Measurements from ENCODE around the gene GNAL. TPM values are rescaled to one million over a fixed set of nuclear protein-coding genes. Genes with fewer than 3 reads are reported as not detected.
A peak's percentile ranks its signal among the peaks of the same experiment; 100 is the strongest.

GNAL gene
- polyA plus RNA-seq, 1 experiment: 0.21 TPM

GRCh38 chr18:11741505-11742145 is 52.6 kb downstream of the GNAL start:
- Histone ChIP-seq H3K36me3 (ENCODE audit: control insufficient read depth, insufficient read depth, low read length) (no peaks in the 10 kb centered on the region), H3K4me3 (ENCODE audit: low read depth, low read length) (no peak overlapping the region), H3K27me3 (ENCODE audit: control insufficient read depth, insufficient read depth, low read length) (peaks cover 3% of the 10 kb centered on the region; the same call in 1 of the 2 replicates)
- peak; percentile 36; the same call in 1 of the 2 replicates for TF ChIP-seq CTCF (IDR thresholded peaks at IDR 0.05; ENCODE audit: insufficient read depth, low read depth, low read length)
- ChIA-PET CTCF (interaction anchor here (0.7 to 1.5 kb wide), 3 partner anchors 8 to 86 kb away, joined by 3 read pairs; no protein-coding TSS in a partner anchor), POLR2A (no interaction called here)
- no peak for DNase-seq (ENCODE audit: low read depth)

- TF ChIP-seq CTCF (IDR thresholded peaks at IDR 0.05; ENCODE audit: insufficient read depth, low read depth, low read length): no peak
- no peak for DNase-seq (ENCODE audit: low read depth)
- CTCF ChIA-PET: interaction anchor here (3.6 kb wide), 1 partner anchor 12 kb away, joined by 15 read pairs; no protein-coding TSS in a partner anchor
- no peaks in the 10 kb centered on the region for H3K36me3 ChIP-seq (ENCODE audit: control insufficient read depth, insufficient read depth, low read length)
- peaks cover 4% of the 10 kb centered on the region for H3K27me3 ChIP-seq (ENCODE audit: control insufficient read depth, insufficient read depth, low read length)
- no peak overlapping the region for H3K4me3 ChIP-seq (ENCODE audit: low read depth, low read length)
- POLR2A ChIA-PET: interaction anchor here (0.5 to 0.6 kb wide), 2 partner anchors 150 to 373 kb away, joined by 3 to 6 read pairs; no protein-coding TSS in a partner anchor
Observed at GRCh38 chr18:11745521-11745920, 56.5 kb downstream of the GNAL start.

GRCh38 chr18:11747286-11747685 is 58.2 kb downstream of the GNAL start:
- peaks cover 17% of the 10 kb centered on the region for H3K27me3 ChIP-seq (ENCODE audit: control insufficient read depth, insufficient read depth, low read length)
- DNase-seq (ENCODE audit: low read depth): no peak
- no peaks in the 10 kb centered on the region for H3K36me3 ChIP-seq (ENCODE audit: control insufficient read depth, insufficient read depth, low read length)
- TF ChIP-seq CTCF (IDR thresholded peaks at IDR 0.05; ENCODE audit: insufficient read depth, low read depth, low read length): no peak
- POLR2A ChIA-PET: no interaction called here
- no peak overlapping the region for H3K4me3 ChIP-seq (ENCODE audit: low read depth, low read length)
- CTCF ChIA-PET: no interaction called here

GRCh38 chr18:11747731-11748130 is 58.7 kb downstream of the GNAL start:
- no peak for TF ChIP-seq CTCF (IDR thresholded peaks at IDR 0.05; ENCODE audit: insufficient read depth, low read depth, low read length)
- peaks cover 20% of the 10 kb centered on the region for H3K27me3 ChIP-seq (ENCODE audit: control insufficient read depth, insufficient read depth, low read length)
- POLR2A ChIA-PET: no interaction called here

GRCh38 chr18:11749305-11749704 is 60.2 kb downstream of the GNAL start:
- DNase-seq (ENCODE audit: low read depth): no peak
- Histone ChIP-seq H3K36me3 (ENCODE audit: control insufficient read depth, insufficient read depth, low read length) (no peaks in the 10 kb centered on the region), H3K27me3 (ENCODE audit: control insufficient read depth, insufficient read depth, low read length) (peaks cover 18% of the 10 kb centered on the region), H3K4me3 (ENCODE audit: low read depth, low read length) (no peak overlapping the region)
- TF ChIP-seq CTCF (IDR thresholded peaks at IDR 0.05; ENCODE audit: insufficient read depth, low read depth, low read length): no peak
- ChIA-PET POLR2A (no interaction called here), CTCF (interaction anchor here (1.1 kb wide), 1 partner anchor 9 kb away, joined by 3 read pairs; no protein-coding TSS in a partner anchor)

More at GRCh38 chr18:11747731-11748130, 58.7 kb downstream of the GNAL start:
- CTCF ChIA-PET: no interaction called here
- Histone ChIP-seq H3K36me3 (ENCODE audit: control insufficient read depth, insufficient read depth, low read length) (no peaks in the 10 kb centered on the region), H3K4me3 (ENCODE audit: low read depth, low read length) (no peak overlapping the region)
- no peak for DNase-seq (ENCODE audit: low read depth)
